K562 (cell line): ENCODE data around the gene POLR3C. TPM values are rescaled to one million over a fixed set of nuclear protein-coding genes. Genes with fewer than 3 reads are reported as not detected.

Experiments used
- CTCF ChIP-seq, 3 experiments: IDR thresholded peaks in 2 of 3; conservative IDR thresholded peaks in 1 of 3; 2 replicates each; pipeline ENCODE4 v1.5.1; 2011 to 2012; ENCODE audit warnings: low read length in 3 of 3, mild to moderate bottlenecking in 3 of 3, control low read depth in 2 of 3, improper control_type of control experiment in 1 of 3, inconsistent platforms in 1 of 3, low read depth in 1 of 3, mixed read lengths in 1 of 3, moderate library complexity in 1 of 3; ENCODE audit not compliant: insufficient read depth in 2 of 3
- FOXP4 ChIP-seq: sonication (generic); formaldehyde crosslinking; IDR thresholded peaks from 2 replicates; pipeline ENCODE4 v1.8.0; 2022; ENCODE audit warnings: mild to moderate bottlenecking, missing genetic modification reagents, borderline replicate concordance
- NR4A1 ChIP-seq, 2 experiments: fragments of 250-450 bp in 1 of 2; fragments of 450-650 bp in 1 of 2; sonication (Bioruptor Pico) in 1 of 2; IDR thresholded peaks; 2 replicates each; pipeline versions ENCODE4 v1.4.0 to v1.6.1; 2016 to 2020; ENCODE audit warnings: mild to moderate bottlenecking in 2 of 2, missing compliant biosample characterization in 1 of 2, missing genetic modification characterization in 1 of 2, moderate library complexity in 1 of 2
- POLR2G ChIP-seq: fragments of 200-400 bp; formaldehyde crosslinking; IDR thresholded peaks from 2 replicates; pipeline ENCODE4 v1.6.1; 2017; ENCODE audit warnings: low read depth, mild to moderate bottlenecking, antibody characterized with exemption, low read length, moderate library complexity
- polyA plus RNA-seq, 8 experiments: library from polyadenylated mRNA; depleted of rRNA in 4 of 8; stranded (reverse) in 5 of 8; unstranded in 3 of 8; fragments of >200 nt; fragmentation: Nextera tagmentation in 2 of 8; fragmentation: Illumina TruSeq in 1 of 8; extraction: Ambion mirVana in 2 of 8; extraction: Trizol in 1 of 8; gene quantifications; 2 replicates each; pipeline versions ENCODE4 v1.2.1 to v1.2.3, GENCODE V29; 2011 to 2014; ENCODE audit warnings: inconsistent platforms in 1 of 8, missing spikeins in 1 of 8
- total RNA-seq, 7 experiments: library from RNA; depleted of rRNA in 6 of 7; stranded (reverse); fragments of >200 nt in 6 of 7; fragmentation: Illumina TruSeq in 2 of 7; extraction: Trizol in 2 of 7; gene quantifications; 2 replicates each; pipeline versions ENCODE4 v1.2.1 to v1.2.3, GENCODE V29; 2011 to 2021; ENCODE audit warnings: low replicate concordance in 1 of 7

Gene POLR3C
- total and polyA plus RNA-seq, 9 of the 15 experiments (the other 6 are each of a cell fraction or from before 2014, with no cell fraction given) = 19.7 to 64.1 (median 45.2) TPM

GRCh38 chr1:145849356-145850160 is 25.6 kb downstream of the POLR3C start (continued):
- no peak for TF ChIP-seq FOXP4
- peak; percentile 66 to 85 (median 70) for TF ChIP-seq CTCF (IDR thresholded peaks at IDR 0.05 in 2 of 3, conservative IDR thresholded peaks at IDR 0.05 in 1 of 3; ENCODE audit: insufficient read depth in 2 of 3, low read depth in 1 of 3, low read length in 3 of 3)
- no peak for TF ChIP-seq NR4A1 (CRISPR knock-in tag; IDR thresholded peaks at IDR 0.05)
- TF ChIP-seq NR4A1 (tag; IDR thresholded peaks at IDR 0.05) = no peak
- 0 out of 2 replicates have a peak, but pooled peaks have one; percentile 14 for TF ChIP-seq POLR2G
- TF ChIP-seq, all 486 proteins: peak for 10
